ENCODE results near the gene NFYC. TPM values are rescaled to one million over a fixed set of nuclear protein-coding genes. Genes with fewer than 3 reads are reported as not detected.
A peak's percentile ranks its signal among the peaks of the same experiment; 100 is the strongest.

Gene NFYC
- total RNA-seq, 6 donors from 2014 or later, result 40.0 to 73.3 (median 50.9) TPM

GRCh38 chr1:40736085-40736531, 44.6 kb downstream of the NFYC start:
- H3K4me3 ChIP-seq, result no peak overlapping the region
- H3K4me1 ChIP-seq, result peaks cover 9 to 19% (median 14%) of the 10 kb centered on the region in 4 donors
- peak overlapping the region in 1 of 4 donors; percentile 34 for H3K27ac ChIP-seq
- H3K27me3 ChIP-seq, result no peaks in the 10 kb centered on the region
- H3K36me3 ChIP-seq, result peaks cover 0 to 20% (median 12%) of the 10 kb centered on the region in 4 donors
- DNase-seq (no peak), ATAC-seq (ENCODE audit: low FRiP score in 2 of 2) (no peak)
- no peaks in the 10 kb centered on the region for H3K9me3 ChIP-seq
- no peak for TF ChIP-seq POLR2A (IDR thresholded peaks at IDR 0.05)
- no peak for TF ChIP-seq POLR2AphosphoS5 (IDR thresholded peaks at IDR 0.05)
- no peak for TF ChIP-seq EP300 (IDR thresholded peaks at IDR 0.05)
- no peak for TF ChIP-seq CTCF (IDR thresholded peaks at IDR 0.05)

- TF ChIP-seq POLR2A (IDR thresholded peaks at IDR 0.05) (no peak), POLR2AphosphoS5 (IDR thresholded peaks at IDR 0.05) (no peak), EP300 (IDR thresholded peaks at IDR 0.05) (no peak), CTCF (IDR thresholded peaks at IDR 0.05) (no peak)
- H3K9me3 ChIP-seq, result no peaks in the 10 kb centered on the region
- no peaks in the 10 kb centered on the region for H3K27me3 ChIP-seq
- WGBS, 2 donors, result 91% methylated on average over 6 of the region's 6 CpGs
- peaks cover 0 to 18% (median 10%) of the 10 kb centered on the region in 4 donors for H3K4me1 ChIP-seq
- peak overlapping the region in 1 of 4 donors; percentile 2 for H3K27ac ChIP-seq
- no peak overlapping the region for H3K4me3 ChIP-seq
- DNase-seq (no peak), ATAC-seq (ENCODE audit: low FRiP score in 2 of 2) (no peak)
- H3K36me3 ChIP-seq, result peaks cover 0 to 38% (median 12%) of the 10 kb centered on the region in 4 donors
These were observed 47.3 kb downstream of the NFYC start for GRCh38 chr1:40738831-40739230.

- 93 to 98% methylated on average over 3 of the region's 3 CpGs for WGBS, 2 donors
- DNase-seq, result no peak
- Histone ChIP-seq H3K27ac (peak overlapping the region in 2 of 4 donors; percentile 2 to 24), H3K4me1 (peaks cover 0 to 18% (median 10%) of the 10 kb centered on the region in 4 donors), H3K36me3 (peaks cover 0 to 38% (median 13%) of the 10 kb centered on the region in 4 donors), H3K9me3 (no peaks in the 10 kb centered on the region), H3K4me3 (no peak overlapping the region), H3K27me3 (no peaks in the 10 kb centered on the region)
- TF ChIP-seq POLR2AphosphoS5 (IDR thresholded peaks at IDR 0.05) (no peak), CTCF (IDR thresholded peaks at IDR 0.05) (no peak), POLR2A (IDR thresholded peaks at IDR 0.05) (no peak), EP300 (IDR thresholded peaks at IDR 0.05) (no peak)
- no peak for ATAC-seq (ENCODE audit: low FRiP score in 2 of 2)
These were observed 48.0 kb downstream of the NFYC start for GRCh38 chr1:40739455-40740008.

GRCh38 chr1:40740039-40740996, 48.8 kb downstream of the NFYC start:
- H3K27ac ChIP-seq, result peak overlapping the region in 2 of 4 donors; percentile 2 to 24
- H3K4me3 ChIP-seq, result no peak overlapping the region
- peaks cover 0 to 38% (median 13%) of the 10 kb centered on the region in 4 donors for H3K36me3 ChIP-seq
- TF ChIP-seq POLR2A (IDR thresholded peaks at IDR 0.05), result no peak
- no peak for TF ChIP-seq CTCF (IDR thresholded peaks at IDR 0.05)
- DNase-seq (no peak), ATAC-seq (ENCODE audit: low FRiP score in 2 of 2) (no peak)
- 53 to 64% methylated on average over 6 of the region's 6 CpGs for WGBS, 2 donors
- H3K27me3 ChIP-seq, result no peaks in the 10 kb centered on the region
- no peaks in the 10 kb centered on the region for H3K9me3 ChIP-seq
- peaks cover 0 to 18% (median 10%) of the 10 kb centered on the region in 4 donors for H3K4me1 ChIP-seq
